Activated CD4-positive, alpha-beta T cell treated with anti-CD3 and anti-CD28 coated beads, Interleukin-2, amount 50 U/mL, for 4 hours (primary cell): ENCODE results near the gene TMEM82.
A peak's percentile ranks its signal among the peaks of the same experiment; 100 is the strongest.
"Not testable (repeated sequence)": the region's sequence is repeated elsewhere in the genome, so short reads cannot be mapped to it uniquely, and the experiment has no call there.

Source experiments
- DNase-seq, 2 experiments: peaks; one replicate each; pipeline ENCODE4 v3.0.0-alpha.2; 2020

TMEM82 gene

GRCh38 chr1:15742339-15742801, at the start of gene TMEM82:
TSS of gene TMEM82 (plus strand) at chr1:15742499. CDS start at chr1:15742560, 61 bp downstream.
- DNase-seq, result no peak

DNA sequence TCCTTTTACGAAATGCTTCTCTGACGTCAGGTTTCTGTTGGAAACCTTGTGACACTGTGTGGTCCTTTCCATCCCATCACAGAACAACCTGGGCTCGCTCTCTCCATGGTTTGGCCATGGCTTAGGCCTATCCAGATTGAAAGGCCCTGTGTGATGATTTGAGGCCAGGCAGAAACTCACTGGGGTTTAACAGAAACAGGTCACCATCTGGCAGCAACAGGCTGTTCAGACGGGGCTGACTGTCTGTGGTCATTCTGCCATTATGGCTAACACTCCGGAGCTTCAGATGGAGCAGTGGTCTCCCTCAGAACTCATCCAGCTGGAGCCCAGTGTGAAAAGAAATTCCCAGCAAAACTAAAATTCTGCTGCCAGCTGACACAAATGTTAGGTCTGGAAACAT, 48.9 kb upstream of the TMEM82 start:
- no peak for DNase-seq

- peak; percentile 12 for DNase-seq
These were observed 45.3 kb upstream of the TMEM82 start for GRCh38 chr1:15696956-15697521.

DNA sequence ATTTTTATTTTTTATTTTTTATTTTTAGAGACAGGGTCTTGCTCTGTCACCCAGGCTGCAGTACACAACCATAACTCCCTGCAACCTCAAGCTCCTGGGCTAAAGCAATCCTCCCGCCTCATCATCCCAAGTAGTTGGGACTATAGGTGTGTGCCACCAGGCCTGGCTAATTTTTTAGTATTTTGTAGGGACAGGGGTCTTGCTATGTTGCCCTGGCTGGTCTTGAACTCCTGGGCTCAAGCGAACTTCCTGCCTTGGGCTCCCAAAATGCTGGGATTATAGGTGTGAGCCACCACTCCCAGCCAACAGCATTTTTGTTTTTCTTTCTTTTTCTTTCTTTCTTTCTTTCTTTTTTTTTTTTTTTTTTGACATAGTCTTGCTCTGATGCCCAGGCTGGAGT, 44.1 kb upstream of the TMEM82 start:
- DNase-seq, result no peak

- not testable (repeated sequence) for DNase-seq
These were observed 43.0 kb upstream of the TMEM82 start for GRCh38 chr1:15699321-15699720.

DNA sequence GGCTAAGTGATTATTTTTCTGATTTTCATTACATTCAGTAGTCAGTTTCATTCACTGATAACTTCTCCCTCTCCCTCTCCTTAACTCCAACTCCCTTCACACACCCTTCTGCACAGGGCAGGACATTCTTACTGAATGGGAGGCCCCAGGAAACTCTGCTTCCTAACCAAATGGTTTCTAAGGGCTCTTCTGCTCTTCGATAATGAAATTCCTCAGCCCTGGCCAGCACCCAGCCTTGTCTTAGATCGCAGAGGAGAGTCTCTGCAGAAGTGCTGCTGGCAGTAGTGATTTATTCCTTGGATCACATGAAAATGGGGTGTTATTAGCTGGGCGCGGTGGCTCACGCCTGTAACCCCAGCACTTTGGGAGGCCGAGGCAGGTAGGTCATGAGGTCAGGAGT, 41.8 kb upstream of the TMEM82 start:
- DNase-seq, result no peak

- DNase-seq, result no peak
These were observed 40.5 kb upstream of the TMEM82 start for GRCh38 chr1:15701784-15702183.

DNA sequence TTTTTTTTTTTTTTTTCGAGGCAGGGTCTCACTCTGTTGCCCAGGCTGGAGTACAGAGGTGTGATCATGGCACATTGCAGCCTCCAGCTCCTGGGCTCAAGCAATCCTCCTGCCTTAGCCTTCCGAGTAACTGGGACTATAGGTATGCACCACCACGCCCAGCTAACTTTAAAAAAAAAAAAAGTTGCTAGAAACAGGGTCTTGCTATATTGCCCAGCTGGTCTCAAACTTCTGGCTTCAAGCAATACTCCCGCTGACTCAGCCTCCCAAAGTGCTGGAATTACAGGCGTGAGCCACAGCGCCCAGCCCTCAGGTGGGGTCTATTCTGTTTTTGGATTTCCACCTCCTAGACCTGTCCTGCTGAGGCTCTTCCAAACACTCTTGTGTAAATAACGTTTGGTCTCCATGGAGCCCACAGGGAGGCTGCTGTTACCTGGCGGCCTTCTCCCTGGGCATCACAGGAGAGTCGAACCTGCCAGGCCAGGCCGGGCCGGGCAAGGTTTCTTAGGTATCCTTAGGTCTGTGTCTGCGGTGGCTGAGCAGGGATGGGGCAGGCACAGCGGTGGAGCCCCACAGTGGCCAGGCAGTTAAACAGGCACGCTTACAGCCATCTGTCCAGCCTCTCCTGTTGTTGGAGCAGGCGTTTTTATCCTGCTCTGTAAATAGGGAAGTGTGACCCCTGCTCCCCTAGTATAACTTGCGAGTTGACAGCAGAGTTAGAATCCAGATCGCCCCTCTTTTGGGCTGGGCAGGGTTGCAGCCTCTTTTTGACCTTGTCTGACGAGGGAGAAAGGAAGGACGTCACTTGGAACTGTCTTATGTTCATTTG, 39.4 kb upstream of the TMEM82 start:
- DNase-seq, result no peak

- DNase-seq, result no peak
These were observed 38.7 kb upstream of the TMEM82 start for GRCh38 chr1:15703562-15703961.

DNA sequence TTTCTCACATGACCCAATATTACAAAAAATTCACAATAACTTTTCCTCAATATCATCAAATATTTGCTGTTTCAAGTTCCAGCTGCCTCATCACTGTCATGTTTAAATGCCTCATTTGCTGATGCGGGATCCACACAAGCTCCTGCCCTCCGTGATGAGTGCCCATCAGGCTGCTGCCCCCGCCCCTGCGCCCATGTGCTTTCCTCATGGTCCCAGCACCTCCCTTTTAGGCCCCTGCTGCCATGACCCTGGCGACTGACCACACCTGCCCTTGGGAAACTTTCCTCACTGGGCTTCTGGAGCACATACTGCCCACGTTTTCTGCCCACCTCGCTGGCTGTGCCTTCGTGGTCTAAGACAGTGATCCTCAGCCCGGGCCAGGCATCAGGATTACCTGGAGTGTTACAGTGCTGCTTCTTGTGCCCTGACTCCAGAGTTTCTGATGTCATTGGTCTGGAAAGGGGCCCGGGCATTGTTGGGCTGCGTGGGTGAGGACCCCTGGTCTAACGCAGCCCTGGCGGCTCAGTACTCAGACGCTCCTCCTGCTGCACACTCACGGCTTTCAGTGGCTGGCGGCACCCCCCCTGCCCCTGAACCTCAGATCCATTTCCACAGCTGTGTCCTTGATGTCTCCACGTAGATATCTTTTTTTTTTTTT, 37.6 kb upstream of the TMEM82 start:
- DNase-seq, result no peak

GRCh38 chr1:15705184-15705566, 37.1 kb upstream of the TMEM82 start:
- no peak for DNase-seq

- DNase-seq, result no peak
These were observed 35.5 kb upstream of the TMEM82 start for GRCh38 chr1:15706751-15707150.

DNA sequence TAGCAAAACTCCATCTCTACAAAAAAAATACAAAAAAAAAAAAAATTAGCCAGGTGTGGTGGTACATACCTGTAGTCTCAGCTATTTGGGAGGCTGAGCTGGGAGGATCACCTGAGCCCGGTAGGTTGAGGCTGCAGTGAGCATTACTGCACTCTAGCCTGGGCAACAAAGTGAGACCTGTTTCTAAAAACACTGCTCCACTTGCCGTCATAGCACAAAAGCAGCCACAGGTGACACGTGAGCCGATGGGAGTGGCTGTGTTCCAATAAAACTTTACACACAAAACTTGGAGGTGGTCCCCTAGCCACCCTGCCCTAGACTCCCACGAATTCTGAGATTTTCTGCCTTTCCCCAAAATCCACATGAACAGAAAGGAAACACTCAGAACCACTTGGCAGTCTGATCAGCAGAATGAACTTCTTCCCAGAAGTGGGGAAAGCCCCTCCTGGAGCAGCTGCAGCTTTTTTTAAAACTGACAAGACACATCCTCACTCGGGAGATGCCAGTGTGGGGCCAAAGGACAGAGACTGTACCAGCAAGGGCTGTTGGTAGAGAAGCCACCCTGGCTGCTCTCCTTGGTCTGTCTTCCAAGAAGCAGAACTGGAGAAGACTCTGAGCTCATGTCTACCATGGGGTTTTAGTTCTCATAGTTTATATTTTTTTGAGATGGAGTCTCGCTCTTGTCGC, 34.9 kb upstream of the TMEM82 start:
- DNase-seq, result no peak

GRCh38 chr1:15708486-15709137, 33.7 kb upstream of the TMEM82 start:
- DNase-seq, result no peak

GRCh38 chr1:15709226-15709625, 33.1 kb upstream of the TMEM82 start:
- DNase-seq, result no peak

DNA sequence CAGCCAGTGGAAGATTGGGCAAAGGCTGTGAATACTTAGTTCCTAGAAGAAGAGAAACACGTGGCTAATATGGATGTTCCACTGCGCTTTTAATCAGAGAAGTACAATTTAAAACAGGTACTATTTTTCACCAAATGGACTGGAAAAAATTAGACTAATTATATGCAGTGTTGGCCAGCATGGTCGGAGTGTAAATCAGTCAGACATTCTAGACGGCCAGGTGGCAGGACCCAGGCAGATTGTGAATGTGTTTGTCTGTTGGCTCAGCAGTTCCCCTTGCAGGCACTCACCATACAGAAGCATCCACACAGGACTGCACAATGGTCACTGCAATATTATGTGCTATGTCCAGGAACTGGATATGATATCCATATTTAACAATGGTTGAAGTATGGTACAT, 30.1 kb upstream of the TMEM82 start:
- DNase-seq, result no peak

GRCh38 chr1:15714406-15715136, 27.7 kb upstream of the TMEM82 start:
- DNase-seq, result no peak

- no peak for DNase-seq
These were observed 24.7 kb upstream of the TMEM82 start for GRCh38 chr1:15717418-15718125.

- DNase-seq, result no peak
These were observed 24.1 kb upstream of the TMEM82 start for GRCh38 chr1:15718199-15718601.

- no peak for DNase-seq
These were observed 22.7 kb upstream of the TMEM82 start for GRCh38 chr1:15719381-15720120.

DNA sequence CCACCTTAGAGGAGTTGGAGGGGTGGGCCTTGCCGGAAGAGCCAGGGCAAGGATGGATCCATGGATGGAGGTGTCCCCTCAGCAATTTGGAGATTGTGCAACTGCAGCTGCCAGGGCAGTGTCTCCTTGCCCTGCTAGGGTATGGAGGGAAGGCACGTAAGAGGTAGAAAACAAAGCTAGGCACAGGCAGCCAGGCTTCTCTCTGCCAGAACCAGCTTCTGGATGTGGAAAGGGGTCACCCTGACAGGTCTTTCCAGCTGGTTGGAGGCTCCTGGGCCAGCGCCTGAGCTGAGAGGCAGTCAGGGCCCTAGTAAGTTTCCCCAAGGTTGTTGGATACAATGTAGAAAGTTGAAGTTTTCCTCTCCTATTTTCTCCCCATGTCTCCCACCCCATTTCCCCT, 21.4 kb upstream of the TMEM82 start:
- no peak for DNase-seq
